OCI-LY7 (cell line): ENCODE measurements around the gene HEY2.

Experiments
- EZH2phosphoT487 ChIP-seq: fragments of 200-600 bp; sonication (generic); IDR thresholded peaks from 2 replicates; pipeline ENCODE4 v1.6.1; 2018; ENCODE audit warnings: low read depth, borderline replicate concordance, mild to moderate bottlenecking, mixed run types, antibody characterized with exemption, low read length, moderate library complexity, mixed read lengths
- TF ChIP-seq, protein P1 (sequence below): fragments of 200-600 bp; sonication (generic); conservative IDR thresholded peaks from 2 replicates; pipeline ENCODE4 v1.5.1; 2014; ENCODE audit warnings: mild to moderate bottlenecking, antibody characterized with exemption, low read length, moderate library complexity, mixed read lengths

DNA sequence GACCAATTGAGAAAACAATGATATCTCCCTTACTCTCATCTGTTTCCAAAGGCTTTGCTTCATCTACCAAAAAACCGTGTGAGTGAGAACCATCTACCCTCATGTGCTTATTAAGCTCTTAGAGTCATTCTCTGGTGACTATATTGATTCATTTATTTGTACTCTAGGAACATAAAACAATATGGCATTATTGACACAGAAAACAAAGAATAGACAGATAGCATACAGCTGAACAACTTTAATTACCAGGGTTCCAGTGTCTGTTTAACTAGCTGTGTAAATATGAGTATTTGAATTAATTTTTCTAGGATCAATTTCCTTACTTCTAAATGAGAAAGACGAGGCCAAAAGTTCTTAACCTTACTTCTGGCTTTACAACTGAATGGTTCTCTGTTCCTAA lies 31.3 kb upstream of the HEY2 start:
- TF ChIP-seq, protein P1, sequence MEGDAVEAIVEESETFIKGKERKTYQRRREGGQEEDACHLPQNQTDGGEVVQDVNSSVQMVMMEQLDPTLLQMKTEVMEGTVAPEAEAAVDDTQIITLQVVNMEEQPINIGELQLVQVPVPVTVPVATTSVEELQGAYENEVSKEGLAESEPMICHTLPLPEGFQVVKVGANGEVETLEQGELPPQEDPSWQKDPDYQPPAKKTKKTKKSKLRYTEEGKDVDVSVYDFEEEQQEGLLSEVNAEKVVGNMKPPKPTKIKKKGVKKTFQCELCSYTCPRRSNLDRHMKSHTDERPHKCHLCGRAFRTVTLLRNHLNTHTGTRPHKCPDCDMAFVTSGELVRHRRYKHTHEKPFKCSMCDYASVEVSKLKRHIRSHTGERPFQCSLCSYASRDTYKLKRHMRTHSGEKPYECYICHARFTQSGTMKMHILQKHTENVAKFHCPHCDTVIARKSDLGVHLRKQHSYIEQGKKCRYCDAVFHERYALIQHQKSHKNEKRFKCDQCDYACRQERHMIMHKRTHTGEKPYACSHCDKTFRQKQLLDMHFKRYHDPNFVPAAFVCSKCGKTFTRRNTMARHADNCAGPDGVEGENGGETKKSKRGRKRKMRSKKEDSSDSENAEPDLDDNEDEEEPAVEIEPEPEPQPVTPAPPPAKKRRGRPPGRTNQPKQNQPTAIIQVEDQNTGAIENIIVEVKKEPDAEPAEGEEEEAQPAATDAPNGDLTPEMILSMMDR, result no peak
- TF ChIP-seq EZH2phosphoT487, result no peak
